Stimulated activated CD8-positive, alpha-beta memory T cell treated with anti-CD3 and anti-CD28 coated beads, Interleukin-4, amount 100 ng/mL, for 1 hour (primary cell): ENCODE data around the gene GPBP1.
"Not testable (repeated sequence)": the region's sequence is repeated elsewhere in the genome, so short reads cannot be mapped to it uniquely, and the experiment has no call there.

ENCODE experiments used
- DNase-seq, 2 donors: peaks; one replicate each; pipeline ENCODE4 v3.0.0-alpha.2; 2020; ENCODE audit warnings: low read depth in 2 of 2, low spot score in 1 of 2

Gene GPBP1

GRCh38 chr5:57276353-57276752 is 102.5 kb downstream of the GPBP1 start:
- DNase-seq, result no peak

GRCh38 chr5:57277085-57277484 is 103.2 kb downstream of the GPBP1 start:
- DNase-seq, result no peak

DNA sequence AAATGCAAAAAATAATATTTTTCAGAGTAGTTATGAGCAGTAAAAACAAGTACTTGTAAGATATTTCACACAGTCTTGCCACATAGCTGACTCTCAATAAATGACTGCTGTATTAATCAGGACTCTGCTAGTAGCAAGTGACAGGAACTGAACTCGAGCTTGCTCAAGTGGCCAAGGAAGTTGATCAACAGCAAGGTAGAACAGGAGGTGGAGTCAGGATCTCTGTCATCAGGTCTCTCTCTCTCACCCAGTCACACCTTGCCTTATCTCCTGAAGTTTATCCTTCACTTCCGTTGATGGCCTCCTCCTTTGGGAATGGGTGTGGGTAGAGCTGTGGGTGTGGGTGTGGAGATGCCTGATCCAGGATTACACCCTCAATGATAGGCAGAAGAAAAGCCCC is 107.0 kb downstream of the GPBP1 start:
- no peak for DNase-seq

DNA sequence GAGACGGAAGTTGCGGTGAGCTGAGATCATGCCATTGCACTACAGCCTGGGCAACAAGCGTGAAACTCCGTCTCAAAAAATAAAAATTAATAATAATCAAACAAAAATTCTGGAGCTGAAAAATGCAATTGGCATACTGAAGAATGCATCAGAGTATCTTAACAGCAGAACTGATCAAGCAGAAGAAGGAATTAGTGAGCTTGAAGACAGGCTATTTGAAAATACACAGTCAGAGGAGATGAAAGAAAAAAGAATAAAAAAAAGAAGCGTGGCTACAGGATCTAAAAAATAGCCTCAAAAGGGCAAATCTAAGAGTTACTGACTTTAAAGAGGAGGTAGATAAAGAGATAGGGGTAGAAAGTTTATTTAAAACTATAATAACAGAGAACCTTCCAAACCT is 111.2 kb downstream of the GPBP1 start:
- DNase-seq, result not testable (repeated sequence)

GRCh38 chr5:57291894-57292293 is 118.0 kb downstream of the GPBP1 start:
- no peak for DNase-seq

GRCh38 chr5:57292336-57292735 is 118.5 kb downstream of the GPBP1 start:
- no peak for DNase-seq

DNA sequence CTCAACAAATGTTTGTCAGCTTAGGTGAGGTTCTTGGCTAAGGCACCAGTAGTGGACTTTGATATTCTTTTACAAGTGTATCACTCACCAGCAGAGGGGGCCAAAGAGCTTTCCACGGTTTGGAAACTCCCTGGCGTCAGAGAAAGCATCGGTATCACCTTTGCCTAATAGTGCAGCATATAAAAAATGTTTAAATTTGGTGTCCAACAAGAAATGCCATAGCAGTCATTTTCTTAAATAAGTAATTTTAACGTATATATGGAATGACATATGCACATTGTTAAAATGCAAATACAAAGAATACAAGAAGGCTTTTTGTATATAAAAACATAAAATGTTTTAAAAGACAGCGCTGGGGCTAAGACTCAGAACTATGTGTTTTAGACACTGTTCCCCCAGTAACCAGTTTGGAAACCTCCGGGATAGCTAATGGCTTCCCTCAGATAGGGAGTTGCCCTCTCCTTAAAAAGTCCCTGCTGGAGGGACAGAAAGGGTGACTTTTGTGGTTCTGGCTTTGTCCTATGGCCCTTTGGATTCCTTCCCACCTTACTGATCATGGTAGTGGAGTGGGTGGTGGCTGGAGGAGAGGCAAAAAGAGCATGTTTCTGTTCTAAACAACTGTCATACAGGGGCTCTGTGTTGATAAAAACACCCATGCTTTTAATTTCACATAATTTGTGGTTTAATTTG is 124.6 kb downstream of the GPBP1 start:
- DNase-seq, result peak; percentile 69 to 76

DNA sequence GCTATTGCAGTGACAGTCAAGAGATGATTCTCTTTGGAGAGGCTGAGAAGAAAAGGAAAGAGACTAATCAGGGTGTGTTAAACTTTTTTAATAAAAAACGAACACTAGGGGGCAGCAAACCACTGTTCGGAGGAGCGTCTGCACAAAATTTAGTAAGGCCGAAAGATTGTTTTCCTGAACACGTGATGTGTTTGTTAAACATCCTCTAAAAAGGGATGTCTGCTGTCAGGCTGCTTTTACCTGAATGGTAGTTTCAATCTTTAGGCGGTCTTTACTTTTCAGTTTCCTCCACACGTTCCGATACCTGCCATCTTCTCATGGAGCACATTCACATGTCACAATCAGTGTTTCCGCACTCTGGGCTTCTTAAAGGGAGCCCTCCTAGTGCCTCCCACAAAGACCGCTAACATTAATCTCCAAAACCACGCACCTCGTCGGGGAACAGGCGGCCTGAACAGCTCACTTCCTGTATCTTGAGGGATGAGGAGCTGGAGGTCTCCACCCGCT is 125.2 kb downstream of the GPBP1 start:
- DNase-seq, result no peak

DNA sequence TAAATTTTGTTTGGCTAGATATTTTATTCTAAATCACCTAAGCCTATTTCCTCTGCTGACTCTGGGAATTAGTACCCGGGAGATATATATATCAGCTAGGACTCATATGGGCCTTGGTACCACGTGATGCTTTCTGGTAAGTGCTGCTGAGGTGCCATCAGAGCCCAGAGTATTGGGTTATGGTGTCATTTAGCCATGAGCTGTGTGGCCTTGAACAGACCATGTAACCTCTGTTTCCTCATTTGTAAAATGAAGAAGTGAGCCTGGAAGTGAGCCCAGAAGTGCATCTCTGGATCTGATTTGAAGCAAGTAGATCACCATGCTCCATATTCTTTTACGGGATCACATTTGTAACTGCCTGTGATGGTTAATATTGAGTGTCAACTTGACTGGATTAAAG is 126.1 kb downstream of the GPBP1 start:
- DNase-seq, result no peak

DNA sequence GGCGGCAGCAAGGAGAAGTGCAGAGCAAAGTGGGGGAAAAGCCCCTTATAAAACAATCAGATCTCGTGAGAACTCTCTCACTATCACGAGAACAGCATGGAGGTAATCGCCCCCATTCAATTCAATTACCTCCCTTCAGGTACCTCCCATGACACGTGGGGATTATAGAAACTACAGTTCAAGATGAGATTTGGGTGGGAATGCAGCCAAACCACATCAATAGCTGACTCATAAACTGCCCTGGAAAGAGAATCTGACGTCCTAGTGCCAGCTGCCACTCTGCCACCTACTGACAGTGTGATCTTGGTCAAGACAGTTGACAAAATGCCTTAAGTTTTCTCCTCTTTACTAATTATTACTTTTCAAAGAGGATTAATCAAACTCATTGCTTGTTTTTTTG is 128.3 kb downstream of the GPBP1 start:
- DNase-seq, result no peak

- DNase-seq, result no peak
Measured at GRCh38 chr5:57302643-57303042, 128.8 kb downstream of the GPBP1 start.

DNA sequence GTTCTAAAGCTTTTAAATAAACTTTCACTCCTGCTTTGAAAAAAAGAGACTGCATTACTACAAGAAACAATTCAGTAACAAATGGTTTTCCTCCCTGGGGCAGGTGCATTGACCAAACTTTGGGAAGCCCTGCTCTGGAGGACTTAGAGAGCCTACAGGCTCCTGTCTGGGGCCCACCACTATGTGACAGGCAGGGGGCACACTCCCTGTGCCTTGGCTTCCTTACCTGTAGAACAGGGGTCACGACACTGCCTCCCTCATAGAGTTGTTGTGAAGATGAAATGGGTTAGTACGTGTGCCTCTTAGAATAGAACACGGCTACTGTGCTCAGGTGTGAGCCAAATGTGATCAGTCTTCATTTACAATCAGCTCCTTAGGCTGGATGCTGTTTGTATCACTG is 130.1 kb downstream of the GPBP1 start:
- no peak for DNase-seq

DNA sequence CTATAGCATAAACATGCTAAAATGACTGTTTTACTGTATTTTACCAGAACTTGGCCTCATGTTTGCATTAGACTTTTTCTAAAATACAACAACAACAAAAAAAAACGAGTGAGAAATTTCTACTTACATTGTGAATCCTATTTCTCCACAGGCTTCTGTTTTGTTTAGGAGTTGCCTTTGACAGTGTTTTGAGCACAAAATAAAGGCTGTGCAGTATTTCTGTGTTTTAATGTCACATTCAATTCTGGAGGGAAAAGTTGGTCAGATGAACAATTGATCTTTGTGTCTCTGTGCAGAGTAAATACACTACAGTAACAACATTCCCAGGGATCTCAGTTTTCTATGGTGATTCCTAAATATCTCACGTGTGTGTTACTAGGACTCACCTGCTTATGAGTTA is 131.1 kb downstream of the GPBP1 start:
- no peak for DNase-seq

DNA sequence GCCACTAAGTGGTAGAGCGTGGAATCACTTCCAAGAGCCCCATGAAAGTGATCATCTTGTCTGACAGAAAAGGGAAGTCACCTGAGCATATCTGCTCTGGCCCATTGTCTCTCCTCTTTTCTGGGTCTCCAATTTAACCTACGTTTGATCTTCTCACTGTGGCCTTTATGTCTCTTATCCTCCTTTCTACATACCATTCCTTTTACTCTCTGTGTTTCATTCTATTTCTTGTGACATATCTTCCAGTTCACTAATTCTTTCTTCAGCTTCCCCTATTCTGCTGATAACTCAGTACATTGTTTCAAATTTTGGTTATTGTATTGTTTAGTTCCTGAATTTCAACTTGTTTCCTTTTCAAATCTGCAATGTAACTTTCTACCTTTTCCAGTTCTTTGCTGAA is 132.5 kb downstream of the GPBP1 start:
- no peak for DNase-seq

- DNase-seq, result no peak
Measured at GRCh38 chr5:57307516-57307915, 133.7 kb downstream of the GPBP1 start.

- not testable (repeated sequence) for DNase-seq
Measured at GRCh38 chr5:57309022-57309421, 135.2 kb downstream of the GPBP1 start.

DNA sequence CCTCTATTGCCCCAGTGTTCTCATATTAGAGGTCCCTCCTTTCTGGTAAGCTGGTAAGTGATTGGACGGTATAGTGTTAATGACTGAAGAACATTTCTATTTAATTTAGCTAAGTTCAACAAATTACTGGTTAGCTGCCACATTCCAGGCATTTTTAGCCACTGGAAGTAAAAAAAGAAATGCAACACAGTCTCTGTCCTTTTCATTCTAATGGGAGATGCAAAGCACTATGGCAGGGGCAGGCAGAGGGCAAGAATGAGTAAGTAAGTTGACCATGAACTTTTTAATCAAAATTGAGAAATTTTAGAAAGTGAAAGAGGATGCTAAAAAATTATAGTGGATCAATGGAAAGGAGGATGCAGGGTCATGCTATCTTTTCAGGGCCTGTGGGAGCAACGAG is 137.4 kb downstream of the GPBP1 start:
- DNase-seq, result no peak

GRCh38 chr5:57311921-57312735 is 138.3 kb downstream of the GPBP1 start:
- no peak for DNase-seq

- DNase-seq, result no peak
Measured at GRCh38 chr5:57313716-57314115, 139.9 kb downstream of the GPBP1 start.
